ENCODE data around the gene NEK11.

DNA sequence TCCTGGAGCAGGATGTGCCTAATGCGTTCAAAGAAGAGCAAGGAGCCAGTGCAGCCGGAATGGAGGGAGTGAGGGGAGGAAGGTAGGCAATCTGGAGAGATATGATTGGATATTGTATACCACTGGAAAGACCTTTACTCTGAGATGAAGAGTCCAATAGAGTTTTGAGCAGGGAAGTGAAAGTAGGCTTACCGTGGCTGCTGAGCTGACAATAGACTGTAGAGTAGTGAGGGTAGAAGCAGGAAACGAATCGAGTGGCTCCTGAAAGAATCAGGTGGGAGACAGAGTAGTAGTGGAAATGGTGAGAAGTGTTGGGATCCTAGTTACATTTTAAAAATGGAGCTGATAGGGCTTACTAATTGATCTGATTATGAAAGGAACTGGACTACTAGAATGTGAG lies 303.1 kb downstream of the NEK11 start:
- TF ChIP-seq YY1 (IDR thresholded peaks at IDR 0.05; ENCODE audit: insufficient read depth, insufficient read length) (no peak), ZNF274 (IDR thresholded peaks at IDR 0.05; ENCODE audit: low read depth, low read length) (no peak)

Measured in NT2/D1 (cell line).